ENCODE measurements around the gene MUL1. TPM values are rescaled to one million over a fixed set of nuclear protein-coding genes. Genes with fewer than 3 reads are reported as not detected.

Gene MUL1
- total RNA-seq, 2 experiments from 2014 or later, result 17.6 to 18.6 TPM

DNA sequence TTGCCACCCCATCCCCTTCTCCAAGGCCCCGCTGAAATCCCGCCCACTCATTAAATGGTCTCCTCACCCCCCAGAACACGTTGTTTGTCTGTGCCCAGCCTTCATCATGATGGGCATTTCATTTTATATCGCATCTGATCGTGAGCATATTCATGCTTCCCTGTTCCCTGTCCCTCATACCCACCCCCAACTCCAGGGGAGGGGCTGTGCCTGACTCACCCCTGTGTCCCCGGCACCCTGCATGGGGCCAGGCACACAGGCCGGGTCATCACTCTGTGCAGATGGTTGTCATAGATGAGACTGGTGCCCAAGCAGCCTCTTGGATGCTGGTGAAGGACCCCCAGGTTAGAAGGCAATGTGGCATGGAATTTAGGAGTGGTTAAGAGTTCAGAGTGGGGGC, 33.0 kb downstream of the MUL1 start:
- ChIA-PET POLR2A (no interaction called here), CTCF (no interaction called here)

DNA sequence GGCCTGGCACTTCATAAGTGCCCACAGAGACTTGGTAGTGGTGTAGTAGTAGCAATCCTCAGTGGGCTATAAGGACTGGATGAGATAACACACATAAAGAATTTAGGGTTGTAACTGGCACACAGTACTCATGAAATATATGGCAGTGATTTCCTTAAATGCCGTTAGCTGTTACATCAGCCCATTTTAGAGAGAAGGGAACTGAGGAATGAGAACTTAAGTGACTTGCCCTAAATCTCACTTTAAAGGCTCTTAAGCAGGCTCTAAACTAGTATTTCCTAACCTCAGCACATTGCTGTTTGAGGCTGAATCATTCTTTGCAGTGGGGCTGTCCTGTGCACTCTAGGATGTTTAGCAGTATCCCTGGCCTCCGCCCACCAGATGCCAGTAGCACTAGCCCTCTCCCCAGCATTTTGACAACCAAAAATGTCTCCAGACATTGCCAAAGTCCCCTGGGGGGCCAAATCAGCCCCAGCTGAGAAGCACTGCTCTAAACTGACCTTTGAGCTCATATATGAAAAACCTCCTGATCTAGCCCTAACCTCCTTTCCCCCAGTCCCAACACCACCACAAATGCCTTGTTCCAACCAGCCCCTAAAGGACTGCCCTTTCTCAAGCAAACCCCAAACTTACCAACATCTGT, 33.5 kb downstream of the MUL1 start:
- ChIA-PET CTCF (interaction anchor here (1.3 kb wide), 1 partner anchor 19 kb away, joined by 3 read pairs; no protein-coding TSS in a partner anchor), POLR2A (no interaction called here)

- CTCF ChIA-PET, result interaction anchor here (1.3 kb wide), 1 partner anchor 20 kb away, joined by 3 read pairs; no protein-coding TSS in a partner anchor
- POLR2A ChIA-PET, result no interaction called here
These were observed 34.1 kb downstream of the MUL1 start for GRCh38 chr1:20473894-20474293.

DNA sequence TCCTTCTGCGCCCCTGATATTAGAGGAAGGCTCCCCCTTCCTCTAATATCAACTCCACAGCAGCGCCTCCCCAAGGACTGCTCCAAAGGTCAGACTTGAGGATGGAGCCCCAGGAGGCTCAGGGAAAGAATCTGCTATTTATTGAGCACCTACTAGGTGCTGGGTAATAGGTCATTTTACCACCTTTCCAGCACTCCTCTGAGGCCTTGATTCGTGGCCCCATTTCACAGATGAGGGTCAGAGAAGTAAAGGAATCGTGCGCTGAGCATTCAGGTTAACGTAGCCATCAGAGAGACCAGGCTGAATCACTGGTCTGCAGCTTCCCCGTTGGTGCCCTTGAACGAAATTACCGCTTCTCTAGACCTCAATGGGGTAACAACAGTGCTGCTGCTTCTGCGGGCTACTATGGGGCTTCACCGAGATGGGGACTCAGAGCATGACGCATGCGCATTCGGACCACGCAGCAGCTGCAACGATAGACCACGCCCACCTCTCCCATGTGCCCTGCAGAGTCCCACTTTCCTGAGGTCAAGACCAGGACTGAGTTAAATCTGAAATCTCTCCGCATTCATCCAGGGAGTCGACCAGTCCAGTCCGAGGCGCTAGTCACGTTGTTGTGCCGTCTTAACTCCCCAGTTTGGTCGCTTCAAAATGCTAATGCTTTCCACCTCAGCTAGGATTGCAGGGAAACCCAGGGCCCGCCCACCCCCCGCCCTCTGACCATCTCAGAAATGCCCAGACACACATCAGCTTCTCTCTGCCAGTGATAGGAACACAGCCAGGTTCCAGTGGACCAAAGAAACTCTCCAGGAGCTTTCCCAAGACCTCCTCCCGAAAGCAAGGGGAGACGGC, 34.9 kb downstream of the MUL1 start:
- POLR2A ChIA-PET, result no interaction called here

GRCh38 chr1:20472121-20472520, 35.8 kb downstream of the MUL1 start:
- ChIA-PET POLR2A (no interaction called here), CTCF (no interaction called here)

More for the DNA sequence above, 34.9 kb downstream of the MUL1 start:
- CTCF ChIA-PET, result interaction anchor here (0.5 to 1.3 kb wide), 2 partner anchors 21 to 42 kb away, joined by 3 read pairs; no protein-coding TSS in a partner anchor

DNA sequence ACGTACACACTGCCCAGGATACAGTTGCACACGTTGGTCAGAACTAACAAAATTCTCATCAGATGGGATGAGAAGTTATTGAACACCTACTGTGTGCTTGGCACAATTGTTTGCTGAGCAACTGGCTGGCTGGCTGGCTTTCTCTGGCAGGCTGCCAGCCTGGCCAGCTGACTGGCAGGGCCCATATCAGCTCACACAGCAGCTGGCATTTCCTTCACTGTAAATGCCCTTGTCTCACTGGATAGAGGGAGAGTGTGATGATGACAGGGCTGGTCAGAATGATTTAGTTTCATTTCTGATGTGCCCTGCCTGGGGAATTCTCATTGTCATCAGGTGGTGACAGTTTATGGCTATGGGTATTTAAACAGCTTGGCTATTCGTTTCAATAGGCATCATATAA, 37.8 kb downstream of the MUL1 start:
- CTCF ChIA-PET, result interaction anchor here (1.6 kb wide), 1 partner anchor 257 kb away, joined by 3 read pairs; no protein-coding TSS in a partner anchor
- POLR2A ChIA-PET, result no interaction called here

GRCh38 chr1:20469406-20470076, 38.4 kb downstream of the MUL1 start:
- ChIA-PET CTCF (interaction anchor here (1.6 kb wide), 1 partner anchor 256 kb away, joined by 3 read pairs; no protein-coding TSS in a partner anchor), POLR2A (no interaction called here)

- CTCF ChIA-PET, result no interaction called here
- POLR2A ChIA-PET, result no interaction called here
These were observed 41.7 kb downstream of the MUL1 start for GRCh38 chr1:20466273-20466672.

- CTCF ChIA-PET, result no interaction called here
- POLR2A ChIA-PET, result no interaction called here
These were observed 42.8 kb downstream of the MUL1 start for GRCh38 chr1:20465187-20465586.

DNA sequence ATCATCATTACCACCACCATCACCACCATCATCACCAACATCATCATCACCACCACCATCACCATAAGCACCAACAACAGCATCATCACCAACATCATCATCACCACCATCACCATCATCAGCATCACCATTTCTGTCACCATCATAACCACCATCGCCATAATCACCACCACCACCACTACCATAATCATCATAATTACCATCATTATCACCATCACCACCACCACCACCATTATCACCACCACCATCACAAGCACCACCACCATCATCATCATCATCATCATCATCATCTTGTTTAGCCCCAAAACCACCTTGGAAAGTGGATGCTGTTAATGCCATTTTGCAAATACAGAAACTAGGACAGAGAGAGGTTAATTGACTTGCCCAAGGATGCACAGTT, 44.4 kb downstream of the MUL1 start:
- ChIA-PET CTCF (no interaction called here), POLR2A (no interaction called here)

DNA sequence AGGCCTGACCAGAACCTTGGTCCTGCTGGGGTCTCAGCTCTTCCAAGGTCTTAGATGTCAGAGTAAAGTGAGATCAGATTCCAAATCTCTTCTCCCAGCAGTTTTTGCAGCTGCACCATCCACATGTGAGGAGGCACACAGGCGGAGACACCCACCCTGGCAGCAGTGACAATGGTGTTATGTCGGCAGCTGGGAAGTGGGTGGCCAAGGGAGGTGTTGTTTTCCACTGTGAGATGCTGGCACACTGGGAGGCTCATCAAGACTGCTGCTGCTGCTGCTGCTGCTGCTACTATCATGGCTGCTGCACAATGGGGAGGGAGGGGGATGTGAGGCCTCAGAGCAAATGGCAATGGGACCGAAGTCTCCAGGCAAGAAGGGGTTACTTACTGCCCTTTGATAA, 45.6 kb downstream of the MUL1 start:
- POLR2A ChIA-PET, result no interaction called here
- CTCF ChIA-PET, result no interaction called here

- ChIA-PET POLR2A (no interaction called here), CTCF (no interaction called here)
These were observed 49.2 kb downstream of the MUL1 start for GRCh38 chr1:20458717-20459116.

- CTCF ChIA-PET, result no interaction called here
These were observed 53.9 kb downstream of the MUL1 start for GRCh38 chr1:20454004-20454403.

GRCh38 chr1:20449735-20450311, 58.1 kb downstream of the MUL1 start:
- ChIA-PET CTCF (no interaction called here), POLR2A (no interaction called here)

More at GRCh38 chr1:20454004-20454403, 53.9 kb downstream of the MUL1 start:
- POLR2A ChIA-PET, result no interaction called here

Other genes starting within 250 kb of the MUL1 start
- not detected for gene VWA5B1, start 217.3 kb downstream of the MUL1 start, total RNA-seq
- 1 to 10 TPM; 2.2 to 2.5 TPM for gene CAMK2N1, start 21.9 kb downstream of the MUL1 start, total RNA-seq
- not detected for gene FAM43B, start 44.4 kb upstream of the MUL1 start, total RNA-seq
- gene CDA, start 80.9 kb upstream of the MUL1 start, total RNA-seq, result not detected
- 1 to 10 TPM; 4.4 to 4.7 TPM for gene PINK1, start 125.3 kb upstream of the MUL1 start, total RNA-seq
- gene DDOST, start 153.2 kb upstream of the MUL1 start, total RNA-seq, result 100 to 1,000 TPM; 191 to 197 TPM
- not detected for gene KIF17, start 209.9 kb upstream of the MUL1 start, total RNA-seq
- gene SH2D5, start 224.6 kb upstream of the MUL1 start, total RNA-seq, result under 1 TPM; 0.34 to 0.55 TPM

Measured in activated CD8-positive, alpha-beta memory T cell treated with anti-CD3 and anti-CD28 coated beads for 36 hours (primary cell).